ENCODE measurements around the gene FMNL2.

GRCh38 chr2:152499331-152499816 lies 164.4 kb downstream of the FMNL2 start:
- TF ChIP-seq CTCF (IDR thresholded peaks at IDR 0.05): no peak
- TF ChIP-seq POLR2A (IDR thresholded peaks at IDR 0.05): no peak

All from esophagus squamous epithelium (tissue), 4 donors.